HG03521 (cell line): ENCODE results near the gene SLC22A17.
A peak's percentile ranks its signal among the peaks of the same experiment; 100 is the strongest.

Experiments used
- ATAC-seq: cut with Tn5 transposase; IDR thresholded peaks from one replicate; pipeline ENCODE4 v1.9.1; 2021; ENCODE audit warnings: mild to moderate bottlenecking, moderate library complexity; ENCODE audit not compliant: unreplicated experiment

SLC22A17 gene

DNA sequence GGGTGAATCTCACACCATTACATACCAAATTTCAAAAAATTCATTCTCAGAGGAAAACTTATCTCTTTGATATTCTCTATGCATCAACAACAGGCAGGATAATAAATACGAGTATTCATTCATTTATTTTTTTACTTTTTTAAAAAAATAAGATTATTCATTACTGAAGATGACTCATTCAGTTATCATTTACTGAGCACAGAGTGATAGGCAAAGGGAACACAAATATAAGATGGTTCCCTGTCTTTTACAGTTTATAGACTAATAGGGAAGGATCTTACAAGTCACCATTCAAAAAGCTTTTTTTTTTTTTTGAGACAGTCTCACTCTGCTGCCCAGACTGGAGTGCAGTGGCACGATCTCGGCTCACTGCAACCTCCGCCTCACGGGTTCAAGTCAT lies 36.4 kb downstream of the SLC22A17 start:
- no peak for ATAC-seq

DNA sequence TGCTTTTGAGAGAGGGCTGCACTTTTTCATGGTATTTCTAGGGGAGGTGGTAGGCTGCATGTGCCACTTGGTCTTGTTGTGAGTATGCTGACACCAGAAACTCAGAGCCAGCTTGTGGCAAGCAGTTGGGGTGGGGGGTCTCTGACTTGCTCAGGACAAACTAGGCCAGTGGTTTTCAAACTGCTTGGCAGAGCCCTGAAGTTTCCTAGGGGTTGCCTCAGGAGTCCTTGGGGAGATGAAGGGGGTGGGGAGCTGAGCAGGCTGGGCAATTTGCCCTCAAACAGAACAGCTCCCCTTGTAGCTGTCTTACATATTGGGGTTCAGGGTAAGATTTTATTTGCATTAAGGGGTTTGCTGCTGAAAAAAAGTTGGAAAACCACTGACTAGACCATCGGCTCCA lies 42.1 kb downstream of the SLC22A17 start:
- no peak for ATAC-seq

DNA sequence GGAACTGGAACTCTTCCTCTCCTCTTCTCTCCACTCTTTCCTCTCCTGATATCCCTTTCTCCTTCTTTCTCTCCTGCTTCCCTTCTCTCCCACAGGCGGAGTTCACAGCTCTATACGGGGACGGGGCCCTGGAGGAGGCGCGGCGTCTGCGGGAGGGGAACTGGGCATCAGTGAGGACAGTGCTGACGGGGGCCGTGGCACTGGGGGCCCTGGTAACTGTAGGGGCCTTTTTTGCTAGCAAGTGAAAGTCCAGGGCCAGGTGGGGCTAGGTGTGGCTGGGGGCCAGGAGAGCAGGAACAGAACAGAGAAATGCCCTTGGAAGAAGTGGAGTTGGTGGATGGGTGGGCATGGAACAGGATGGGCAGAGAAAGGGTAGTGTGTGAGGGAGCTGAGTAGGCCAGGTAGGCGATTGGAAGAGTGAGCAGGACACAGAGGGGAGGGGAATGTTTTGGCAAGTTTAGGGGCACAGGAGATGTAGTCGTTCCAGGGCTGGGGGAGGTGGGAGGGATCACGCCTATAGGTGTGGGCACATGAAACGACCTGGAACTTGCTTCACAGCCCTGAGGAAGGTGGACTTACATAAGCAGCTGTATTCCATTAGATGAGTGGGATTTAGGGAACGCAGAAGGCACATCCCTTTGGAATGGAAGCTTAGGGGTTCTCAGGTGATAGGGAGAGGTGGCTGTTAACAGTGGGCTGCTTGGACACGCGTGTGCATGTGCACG lies 43.8 kb downstream of the SLC22A17 start:
- no peak for ATAC-seq

DNA sequence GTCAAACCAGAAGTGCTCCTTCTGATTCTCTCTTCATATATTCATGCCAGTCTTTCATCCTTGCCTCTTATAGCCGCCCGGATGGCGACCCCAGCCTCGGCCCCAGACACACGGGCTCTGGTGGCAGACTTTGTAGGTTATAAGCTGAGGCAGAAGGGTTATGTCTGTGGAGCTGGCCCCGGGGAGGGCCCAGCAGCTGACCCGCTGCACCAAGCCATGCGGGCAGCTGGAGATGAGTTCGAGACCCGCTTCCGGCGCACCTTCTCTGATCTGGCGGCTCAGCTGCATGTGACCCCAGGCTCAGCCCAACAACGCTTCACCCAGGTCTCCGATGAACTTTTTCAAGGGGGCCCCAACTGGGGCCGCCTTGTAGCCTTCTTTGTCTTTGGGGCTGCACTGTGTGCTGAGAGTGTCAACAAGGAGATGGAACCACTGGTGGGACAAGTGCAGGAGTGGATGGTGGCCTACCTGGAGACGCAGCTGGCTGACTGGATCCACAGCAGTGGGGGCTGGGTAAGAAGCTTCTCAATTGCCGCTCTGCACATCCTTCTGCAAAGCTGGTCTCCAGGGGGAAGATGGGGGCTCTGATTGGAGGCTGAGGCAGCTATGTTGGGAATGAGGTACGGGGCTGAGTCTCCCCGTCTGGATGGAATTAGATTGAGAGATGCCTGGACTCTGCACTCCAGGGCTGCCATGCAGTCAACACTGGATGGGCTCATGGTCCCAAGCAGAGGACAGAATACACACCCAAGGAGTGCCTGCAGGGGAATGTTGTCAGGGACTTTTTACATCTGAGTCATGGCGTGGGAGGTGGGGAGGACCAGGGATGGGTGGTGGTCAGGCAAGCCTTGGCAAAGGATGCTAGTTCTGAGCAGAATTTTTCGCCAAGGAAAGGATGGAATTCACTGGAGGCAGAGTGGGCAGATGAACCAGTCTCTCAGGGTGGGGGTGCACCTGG lies 44.7 kb downstream of the SLC22A17 start:
- no peak for ATAC-seq

DNA sequence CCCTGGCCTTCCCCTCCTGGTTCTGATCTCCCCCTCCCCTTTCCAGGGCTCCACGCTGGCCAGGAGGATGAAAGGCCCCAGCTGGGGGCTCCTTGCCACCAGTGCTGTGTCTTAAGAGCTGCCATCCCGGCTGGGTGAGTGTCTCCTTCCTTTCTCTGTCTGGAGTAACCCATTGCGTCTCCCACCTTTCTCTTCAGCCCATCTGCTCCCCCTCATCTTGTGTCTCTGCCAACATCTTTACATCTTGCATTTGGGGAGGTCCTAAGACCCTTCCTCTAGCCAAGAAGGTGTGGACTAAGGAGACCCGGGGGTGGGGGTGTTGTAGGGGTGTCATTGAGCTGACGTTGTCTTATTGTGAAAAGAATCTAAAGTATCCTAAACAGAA lies 45.5 kb downstream of the SLC22A17 start:
- ATAC-seq, result no peak

DNA sequence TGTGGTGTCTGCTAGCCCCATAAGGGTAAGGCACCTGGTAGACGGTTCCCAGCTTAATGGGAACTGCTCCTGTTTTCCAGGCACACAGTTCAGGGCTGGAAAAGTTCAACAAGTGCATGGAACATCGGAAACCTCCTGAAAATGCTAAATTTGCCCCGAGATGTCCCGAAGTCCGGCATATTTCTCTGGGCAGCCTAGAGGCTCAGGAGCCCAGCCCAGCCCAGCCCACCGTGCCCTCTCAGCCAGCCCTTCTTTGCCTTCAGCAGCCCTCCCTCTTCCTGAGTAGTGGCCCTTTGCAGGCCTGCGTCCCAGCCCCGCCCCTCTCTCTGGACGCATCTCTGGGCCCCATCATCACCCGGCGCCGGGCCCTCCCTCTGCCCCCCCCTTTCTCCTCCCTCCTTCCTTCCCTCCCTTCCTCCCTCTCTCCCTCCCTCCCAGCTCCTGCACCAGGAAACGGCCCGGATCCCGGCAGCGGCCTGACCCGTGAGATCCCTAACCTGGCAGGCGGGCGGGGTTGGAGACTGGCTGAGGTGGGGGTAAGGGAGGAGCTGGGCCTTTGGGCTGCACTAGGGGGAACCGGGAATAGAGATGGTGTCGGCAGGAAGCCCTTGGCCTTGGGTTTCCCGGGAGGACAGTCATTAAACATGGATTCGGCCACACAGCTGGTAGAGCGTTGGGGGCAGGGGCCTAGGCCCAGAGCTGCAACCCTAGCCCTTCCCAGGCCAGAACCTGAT lies 46.1 kb downstream of the SLC22A17 start, which contains the start of gene BCL2L2:
TSS of gene BCL2L2 (plus strand) at position 422 of the 734 bp plus-strand sequence. CDS start 935 bp downstream, outside the sequence.
- no peak for ATAC-seq

DNA sequence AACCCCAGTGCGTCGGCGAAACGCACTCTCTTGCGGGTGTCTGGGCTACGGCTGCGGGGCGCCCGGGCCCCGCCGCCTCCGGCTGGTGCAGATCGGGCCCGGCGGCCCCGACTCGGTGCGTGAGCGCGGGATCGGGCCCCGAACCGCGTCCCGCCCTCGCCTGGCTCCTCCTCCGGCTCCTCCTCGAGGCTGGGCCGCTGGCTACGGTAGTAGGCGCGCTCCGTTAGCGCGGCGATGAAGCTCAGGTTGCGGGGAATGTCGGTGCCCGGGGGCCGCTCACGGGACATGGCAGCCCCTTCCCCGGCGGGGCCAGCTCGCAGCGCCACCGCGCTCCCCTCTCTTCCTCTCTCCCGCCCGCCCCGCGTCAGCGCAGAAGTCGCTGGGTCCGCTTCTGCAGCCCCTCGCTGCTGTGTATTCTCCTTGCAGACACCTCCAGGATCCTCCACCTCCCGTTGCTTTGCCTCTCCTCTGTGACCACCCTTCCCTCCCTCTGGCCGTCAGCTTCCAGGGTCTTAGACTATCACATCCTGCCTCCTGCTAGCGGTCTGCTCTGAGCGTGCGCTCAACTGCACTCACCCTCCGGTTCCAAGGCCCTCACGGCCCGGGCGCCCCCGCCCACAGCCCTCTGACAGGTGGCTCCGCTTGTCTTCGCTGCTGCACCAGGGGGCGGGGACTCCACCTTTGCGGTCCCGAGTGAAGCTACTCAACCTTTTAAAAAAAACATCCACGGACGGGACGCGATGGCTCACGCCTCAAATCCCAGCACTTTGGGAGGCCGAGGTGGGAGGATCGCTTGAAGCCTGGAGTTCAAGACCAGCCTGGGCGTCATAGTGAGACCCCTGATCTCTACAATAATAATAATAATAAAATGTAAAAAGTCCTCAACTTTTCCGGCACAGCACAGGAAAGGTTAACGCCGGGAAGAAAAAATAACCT lies 50.1 kb downstream of the SLC22A17 start, which contains the start of gene PPP1R3E:
TSS of gene PPP1R3E (minus strand) at position 570 of the 936 bp plus-strand sequence. CDS start at position 287, 283 bp downstream.
- peak; percentile 23 for ATAC-seq

DNA sequence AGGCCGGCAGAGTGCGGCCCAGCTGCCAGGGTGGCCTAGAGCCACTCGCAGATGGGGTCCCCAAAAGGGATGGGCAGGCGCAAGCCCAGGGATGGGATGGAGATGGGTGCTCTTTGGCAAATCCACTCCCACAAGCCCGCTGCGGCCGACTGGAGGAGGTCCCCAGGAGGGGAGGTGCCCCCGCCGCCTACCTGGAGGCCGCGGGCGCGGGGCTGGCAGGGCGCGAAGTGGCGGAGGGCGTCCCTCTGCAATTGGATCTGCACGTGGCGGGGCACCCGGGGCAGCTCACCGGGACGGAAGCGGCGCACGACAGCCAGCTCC lies 50.8 kb downstream of the SLC22A17 start:
- peak; percentile 6 for ATAC-seq

DNA sequence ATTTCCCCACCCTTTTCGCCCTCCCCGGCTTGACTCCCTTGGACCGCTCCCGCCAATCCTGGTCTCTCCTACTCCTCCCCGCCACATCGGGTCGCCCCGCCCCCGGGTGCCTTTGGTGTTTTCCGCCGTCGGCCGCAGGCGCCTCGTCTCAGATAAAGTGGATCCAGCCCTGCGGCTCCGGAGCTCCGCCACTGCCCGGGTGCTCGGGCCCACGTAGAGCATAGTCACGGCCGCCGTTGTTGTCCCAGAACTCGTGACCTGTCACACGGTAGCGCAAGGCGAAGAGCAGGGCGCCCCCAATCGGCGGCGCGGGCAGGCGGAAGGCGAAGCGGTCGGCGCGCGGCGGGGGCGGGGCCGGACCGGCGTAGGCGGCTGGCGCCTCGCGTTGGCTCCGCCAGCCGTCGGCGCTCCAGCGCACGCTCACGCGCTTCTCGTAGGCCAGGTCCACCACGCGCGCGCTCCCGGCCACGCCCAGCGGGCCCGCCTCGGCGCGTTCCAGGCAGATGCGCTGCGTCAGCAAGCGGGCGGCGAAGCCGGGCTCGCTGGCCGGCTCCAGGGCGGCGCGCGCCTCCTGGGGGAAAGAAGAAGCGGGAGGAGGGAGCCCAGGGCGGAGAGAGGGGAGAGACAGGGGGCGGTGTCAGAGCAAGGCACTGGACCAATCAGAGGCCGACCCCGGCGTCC lies 51.3 kb downstream of the SLC22A17 start:
- peak; percentile 75 for ATAC-seq

DNA sequence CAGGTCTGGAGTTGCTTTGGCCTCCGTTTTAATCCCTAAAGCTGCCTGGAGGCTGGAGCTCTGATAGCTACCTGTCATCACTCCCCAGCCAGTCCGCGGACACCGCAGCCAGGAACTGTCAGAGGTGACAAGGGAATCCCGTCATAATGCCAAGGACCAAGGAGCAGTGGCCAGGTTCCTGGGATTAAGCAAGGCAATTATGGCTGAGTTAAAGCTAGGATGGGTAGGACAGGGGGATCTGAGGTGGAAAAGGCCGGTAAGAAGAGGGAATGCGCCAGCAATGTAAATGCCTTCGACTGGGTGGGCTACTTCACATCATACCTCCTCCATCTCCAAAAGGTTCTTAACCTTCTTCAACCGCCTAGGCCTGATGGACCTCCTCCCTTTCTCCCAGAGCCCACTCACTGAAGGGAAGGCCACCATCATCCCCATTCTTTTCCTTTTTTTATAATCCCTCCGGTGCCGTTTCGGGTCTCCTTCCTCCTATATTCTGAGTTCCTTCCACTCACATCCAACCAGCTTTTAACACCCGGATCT lies 51.9 kb downstream of the SLC22A17 start:
- no peak for ATAC-seq

DNA sequence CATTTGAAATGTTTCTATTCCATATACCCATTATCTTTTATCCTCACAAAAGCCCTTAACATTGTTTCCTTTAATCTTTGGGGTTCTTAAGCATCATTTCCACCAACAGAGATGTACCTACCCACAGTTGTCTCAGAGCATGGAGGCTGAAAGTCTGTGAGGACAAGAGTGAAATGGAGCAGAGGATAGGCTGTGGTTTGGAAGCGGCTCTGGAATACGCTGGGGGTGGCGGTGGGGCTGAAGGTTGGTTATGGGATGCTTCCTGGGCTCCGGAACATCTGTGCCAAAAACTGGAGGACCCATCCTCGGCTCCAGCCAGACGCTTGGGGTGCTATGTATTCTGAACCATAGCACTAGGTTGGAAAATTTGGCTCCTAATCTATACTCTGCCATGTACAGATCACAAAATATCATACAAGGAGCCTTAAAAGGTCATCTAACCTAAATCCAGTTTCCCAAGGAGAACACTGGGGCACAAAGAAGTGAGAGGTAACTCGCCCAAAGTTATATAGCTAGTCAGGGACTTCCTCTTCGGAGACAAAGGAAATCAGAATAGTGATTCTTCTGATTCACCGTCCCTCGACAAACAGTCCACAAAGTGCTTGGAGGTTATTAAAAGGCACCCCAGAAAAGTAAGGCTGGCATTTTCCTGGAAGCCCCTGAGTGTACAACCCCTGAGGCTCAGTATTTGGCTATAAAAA lies 52.6 kb downstream of the SLC22A17 start:
- ATAC-seq, result no peak

DNA sequence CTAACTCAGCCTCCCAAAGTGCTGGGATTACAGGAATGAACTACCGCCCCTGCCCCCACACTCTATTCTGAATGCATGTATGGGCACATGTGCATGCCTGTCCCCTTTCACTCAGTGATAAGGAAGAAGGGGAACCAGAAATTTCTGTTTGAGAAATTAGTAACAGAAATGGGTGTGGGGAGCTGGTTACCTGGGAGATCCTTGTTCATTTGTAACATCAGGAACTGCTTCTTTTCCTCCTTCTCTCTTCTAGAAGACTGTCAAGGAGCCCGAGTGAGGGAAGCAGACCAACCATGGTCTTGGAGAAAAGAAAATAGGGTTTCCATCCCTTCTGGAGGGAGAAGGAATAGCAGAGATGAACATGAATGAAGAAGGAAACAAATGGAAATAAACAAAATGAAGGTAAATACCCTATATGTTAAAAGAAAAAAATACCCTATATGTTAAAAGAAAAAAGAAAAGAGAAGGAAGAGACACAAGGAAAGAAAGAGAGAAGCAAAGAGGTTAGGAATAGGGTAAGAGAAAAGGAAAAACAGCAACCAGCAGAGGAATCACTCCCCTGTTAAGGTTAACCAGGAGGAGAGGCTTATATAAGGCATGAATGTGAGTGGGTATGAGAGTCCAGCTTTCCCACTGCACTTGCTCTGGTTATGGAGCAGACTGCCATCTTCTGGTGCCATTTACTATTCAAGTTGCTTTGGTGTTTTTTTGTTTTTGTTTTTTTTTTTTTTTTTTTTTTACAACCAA lies 53.3 kb downstream of the SLC22A17 start:
- ATAC-seq, result no peak

DNA sequence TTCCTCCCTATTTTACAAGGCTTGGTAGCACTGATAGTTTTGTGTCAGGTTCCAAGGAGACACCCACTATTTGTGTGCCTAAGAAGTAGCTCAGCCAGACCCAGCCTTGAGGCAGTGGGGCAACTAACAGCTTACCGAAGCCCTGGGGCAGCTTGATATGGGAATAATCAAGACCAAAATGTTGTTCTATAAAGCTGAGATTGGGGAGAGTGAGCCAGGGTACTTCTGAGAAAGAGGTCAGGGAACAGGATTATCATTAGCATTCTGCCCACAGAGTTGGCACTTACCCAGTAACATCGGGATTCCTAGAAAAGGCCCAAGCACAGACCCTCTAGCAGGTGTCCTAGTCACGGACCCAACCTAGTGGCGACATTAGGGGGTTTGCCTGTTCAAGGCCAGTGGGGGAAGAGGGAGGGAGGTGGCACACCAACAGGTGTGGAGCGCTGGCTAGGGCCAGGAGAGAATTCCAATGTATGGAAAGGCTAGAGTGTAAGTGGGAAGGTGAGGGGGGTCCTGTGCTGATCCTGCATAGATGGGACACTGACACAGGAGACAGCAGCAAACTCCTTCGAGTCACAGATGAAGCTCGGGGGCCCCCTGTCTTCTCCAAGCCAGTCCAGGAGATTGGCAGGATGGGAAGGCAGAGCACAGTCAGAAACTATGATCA lies 54.9 kb downstream of the SLC22A17 start:
- no peak for ATAC-seq

DNA sequence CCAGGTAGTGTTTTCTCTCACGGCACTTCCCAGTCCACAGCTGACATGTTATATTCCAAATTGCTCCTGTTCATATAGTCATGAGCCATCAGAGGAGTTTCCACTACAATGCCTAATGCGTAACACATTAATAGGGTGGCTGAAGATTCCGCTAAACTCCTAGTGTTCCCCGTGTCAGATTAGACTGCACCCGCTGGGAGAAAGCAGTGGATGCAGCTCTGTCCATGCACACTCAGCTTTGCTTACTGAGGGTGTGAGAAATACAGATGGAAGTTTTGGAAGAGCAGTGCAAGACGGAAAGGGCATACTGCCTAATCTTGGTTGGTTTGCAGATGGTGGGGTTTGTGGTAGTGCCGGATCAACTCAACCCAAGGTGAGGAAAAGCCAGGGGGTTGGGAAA lies 55.6 kb downstream of the SLC22A17 start:
- no peak for ATAC-seq
